Cardiac fibroblast (primary cell): Measurements from ENCODE around the gene USP46.

Experiments
- DNase-seq, 2 donors: peaks; one replicate each; pipeline versions ENCODE4 v3.0.0 to v3.0.0-alpha.2; 2010; ENCODE audit warnings: low read depth in 2 of 2
- H3K4me3 ChIP-seq, 2 donors: replicated peaks in 1 of 2; 1 replicate in 1 of 2; 2 replicates in 1 of 2; pipeline ENCODE4 v1.5.1; 2011; ENCODE audit warnings: low read depth in 2 of 2, low read length in 2 of 2, mild to moderate bottlenecking in 2 of 2, moderate library complexity in 1 of 2
- CTCF ChIP-seq: IDR thresholded peaks from one replicate; pipeline ENCODE4 v1.5.1; 2011; ENCODE audit warnings: low read depth, mild to moderate bottlenecking, low read length, inconsistent platforms

Gene USP46

GRCh38 chr4:52600275-52600674 lies 58.8 kb downstream of the USP46 start:
- no peak overlapping the region for H3K4me3 ChIP-seq
- no peak for DNase-seq
- no peak for TF ChIP-seq CTCF

DNA sequence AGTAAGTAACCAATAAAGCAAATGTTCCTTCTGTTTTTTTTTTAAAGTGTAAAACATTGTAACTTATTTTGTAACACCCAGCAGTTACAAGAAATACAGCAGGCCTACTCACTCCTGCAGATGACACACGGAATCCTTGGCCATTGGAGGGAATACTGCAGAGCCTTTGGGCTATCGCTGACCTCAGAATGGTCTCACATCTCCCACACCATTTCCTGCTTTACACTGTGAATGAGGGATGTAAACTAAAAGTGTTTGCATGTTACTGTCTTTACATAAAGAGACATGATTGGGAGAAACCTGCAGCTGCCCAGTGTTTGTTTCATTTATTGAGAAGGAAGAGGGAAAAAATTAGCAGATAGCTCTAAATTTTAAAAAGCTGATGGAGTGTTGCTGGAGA lies 64.1 kb downstream of the USP46 start:
- DNase-seq: peak in 1 of 2 donors; percentile 14
- TF ChIP-seq CTCF: no peak
- H3K4me3 ChIP-seq: no peak overlapping the region

DNA sequence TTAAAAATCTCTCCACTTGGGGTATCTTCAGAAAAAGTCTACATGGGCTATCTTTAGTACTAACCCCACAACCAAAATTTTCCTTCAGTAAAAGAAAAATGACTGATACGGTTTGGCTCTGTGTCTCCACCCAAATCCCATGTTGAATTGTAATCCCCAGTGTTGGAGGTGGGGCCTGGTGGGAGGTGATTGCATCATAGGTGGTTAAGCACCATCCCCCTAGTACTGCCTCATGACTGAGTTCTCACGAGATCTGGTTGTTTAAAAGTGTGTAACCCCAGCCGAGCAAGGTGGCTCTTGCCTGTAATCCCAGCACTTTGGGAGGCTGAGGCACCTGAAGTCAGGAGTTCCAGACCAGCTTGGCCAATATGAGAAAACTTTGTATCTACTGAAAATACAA lies 66.8 kb downstream of the USP46 start:
- no peak for DNase-seq
- H3K4me3 ChIP-seq: no peak overlapping the region
- TF ChIP-seq CTCF: no peak

- no peak for TF ChIP-seq CTCF
- peak; percentile 73 to 92 for DNase-seq
- no peak overlapping the region for H3K4me3 ChIP-seq
These were observed 70.1 kb downstream of the USP46 start for GRCh38 chr4:52588771-52589591.

DNA sequence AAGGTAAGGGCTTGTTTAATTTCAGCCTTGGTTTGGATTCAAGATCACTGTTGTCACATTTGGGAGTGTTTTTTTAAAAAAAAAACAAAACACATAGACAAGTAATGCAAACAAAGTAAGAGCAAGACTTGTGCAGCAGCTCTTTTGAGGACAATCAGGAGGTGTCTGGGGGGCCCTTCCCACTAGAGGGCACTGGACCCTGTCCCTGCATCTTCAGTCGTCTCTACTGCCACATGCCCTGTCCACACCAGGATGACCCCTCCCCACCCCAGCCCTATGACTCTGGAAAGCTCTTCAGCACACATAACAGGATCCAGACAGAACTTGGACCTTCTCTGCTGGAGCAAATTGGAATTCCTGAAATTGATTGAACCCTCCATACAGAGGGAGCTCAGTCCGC lies 71.0 kb downstream of the USP46 start:
- peak; percentile 31 to 42 for DNase-seq
- TF ChIP-seq CTCF: peak; percentile 38
- H3K4me3 ChIP-seq: no peak overlapping the region

DNA sequence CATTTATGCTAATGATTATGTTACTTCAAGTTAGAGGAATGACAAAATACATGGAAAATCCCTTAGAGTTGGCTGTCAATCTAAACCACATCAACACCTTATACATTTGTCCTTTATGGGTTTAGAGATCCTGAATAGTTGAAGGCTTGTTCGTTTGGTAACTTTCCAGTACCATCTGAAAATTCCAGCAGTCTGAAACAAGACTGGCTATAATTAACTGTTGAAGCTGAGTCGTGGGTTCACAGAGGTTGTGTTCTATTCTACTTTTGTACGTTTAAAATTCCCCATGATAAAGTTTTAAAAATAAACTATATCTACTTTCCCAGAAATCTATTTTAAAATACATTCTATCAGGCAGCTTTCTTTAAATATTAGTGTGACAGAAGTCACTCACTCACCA lies 73.0 kb downstream of the USP46 start:
- no peak for DNase-seq
- H3K4me3 ChIP-seq: no peak overlapping the region
- no peak for TF ChIP-seq CTCF

- no peak for TF ChIP-seq CTCF
- H3K4me3 ChIP-seq: no peak overlapping the region
- DNase-seq: no peak
These were observed 73.7 kb downstream of the USP46 start for GRCh38 chr4:52585379-52585778.
